GM19397 (cell line): ENCODE data around the gene CDK14.
"Not testable (repeated sequence)": the region's sequence is repeated elsewhere in the genome, so short reads cannot be mapped to it uniquely, and the experiment has no call there.

ENCODE experiments used
- ATAC-seq: cut with Tn5 transposase; IDR thresholded peaks from one replicate; pipeline ENCODE4 v1.9.1; 2021; ENCODE audit warnings: mild to moderate bottlenecking, moderate library complexity; ENCODE audit not compliant: unreplicated experiment

CDK14 gene

GRCh38 chr7:90629297-90629918 lies 33.3 kb downstream of the CDK14 start:
- ATAC-seq = peak; percentile 63

GRCh38 chr7:90631502-90631901 lies 35.4 kb downstream of the CDK14 start:
- ATAC-seq = no peak

GRCh38 chr7:90639683-90640082 lies 43.6 kb downstream of the CDK14 start:
- ATAC-seq = not testable (repeated sequence)

- no peak for ATAC-seq
These were observed 46.9 kb downstream of the CDK14 start for GRCh38 chr7:90642978-90643377.

- no peak for ATAC-seq
These were observed 49.7 kb downstream of the CDK14 start for GRCh38 chr7:90645784-90646183.

GRCh38 chr7:90648107-90648506 lies 52.0 kb downstream of the CDK14 start:
- ATAC-seq = no peak

GRCh38 chr7:90648834-90649233 lies 52.7 kb downstream of the CDK14 start:
- ATAC-seq = no peak

- no peak for ATAC-seq
These were observed 58.8 kb downstream of the CDK14 start for GRCh38 chr7:90654718-90655427.

GRCh38 chr7:90655566-90655965 lies 59.4 kb downstream of the CDK14 start:
- peak; percentile 46 for ATAC-seq

- ATAC-seq = no peak
These were observed 61.4 kb downstream of the CDK14 start for GRCh38 chr7:90657481-90657880.

GRCh38 chr7:90660100-90660499 lies 64.0 kb downstream of the CDK14 start:
- no peak for ATAC-seq

GRCh38 chr7:90660819-90661218 lies 64.7 kb downstream of the CDK14 start:
- ATAC-seq = no peak

- ATAC-seq = no peak
These were observed 65.4 kb downstream of the CDK14 start for GRCh38 chr7:90661290-90662151.

GRCh38 chr7:90663176-90663575 lies 67.1 kb downstream of the CDK14 start:
- ATAC-seq = no peak

GRCh38 chr7:90666186-90666585 lies 70.1 kb downstream of the CDK14 start:
- ATAC-seq = no peak

GRCh38 chr7:90668992-90669391 lies 72.9 kb downstream of the CDK14 start:
- no peak for ATAC-seq

- no peak for ATAC-seq
These were observed 73.4 kb downstream of the CDK14 start for GRCh38 chr7:90669492-90669891.

- no peak for ATAC-seq
These were observed 75.5 kb downstream of the CDK14 start for GRCh38 chr7:90671571-90671970.

GRCh38 chr7:90672210-90672609 lies 76.1 kb downstream of the CDK14 start:
- no peak for ATAC-seq

GRCh38 chr7:90674625-90675024 lies 78.5 kb downstream of the CDK14 start:
- no peak for ATAC-seq

GRCh38 chr7:90675982-90676381 lies 79.9 kb downstream of the CDK14 start:
- ATAC-seq = no peak
